Breast epithelium (tissue), 3 donors: ENCODE results near the gene DHX35.

Experiments
- CTCF ChIP-seq, 3 donors: fragments of 450-650 bp; IDR thresholded peaks; one replicate each; pipeline ENCODE4 v1.5.1; 2016 to 2017; ENCODE audit warnings: antibody characterized with exemption in 3 of 3, mild to moderate bottlenecking in 3 of 3, moderate library complexity in 3 of 3
- POLR2AphosphoS5 ChIP-seq, 3 donors: sonication (generic); formaldehyde crosslinking; IDR thresholded peaks; one replicate each; pipeline ENCODE4 v1.6.1; 2017; ENCODE audit warnings: antibody characterized with exemption in 3 of 3

GRCh38 chr20:38945012-38945411 is 17.1 kb upstream of the DHX35 start:
- no peak for TF ChIP-seq CTCF (IDR thresholded peaks at IDR 0.05)
- no peak for TF ChIP-seq POLR2AphosphoS5 (IDR thresholded peaks at IDR 0.05)
